K562 (cell line): ENCODE measurements around the gene TXNRD2. TPM values are rescaled to one million over a fixed set of nuclear protein-coding genes. Genes with fewer than 3 reads are reported as not detected.
A peak's percentile ranks its signal among the peaks of the same experiment; 100 is the strongest.

ENCODE experiments used
- GATAD2A ChIP-seq: fragments of 450-650 bp; IDR thresholded peaks from 2 replicates; pipeline ENCODE4 v1.6.1; 2017
- HDAC8 ChIP-seq: fragments of 450-650 bp; IDR thresholded peaks from 2 replicates; pipeline ENCODE4 v1.6.1; 2016; ENCODE audit warnings: mild to moderate bottlenecking, missing genetic modification characterization, moderate library complexity, missing compliant biosample characterization
- HMGXB4 ChIP-seq: sonication (generic); formaldehyde crosslinking; IDR thresholded peaks from 2 replicates; pipeline ENCODE4 v1.8.1; 2023; ENCODE audit warnings: mild to moderate bottlenecking, missing genetic modification reagents
- JUN ChIP-seq, 2 experiments: sonication (generic) in 1 of 2; formaldehyde crosslinking in 1 of 2; IDR thresholded peaks; 2 replicates each; pipeline versions ENCODE4 v1.6.1 to v1.8.0; 2012 to 2022; ENCODE audit warnings: borderline replicate concordance in 2 of 2, mild to moderate bottlenecking in 2 of 2, improper control_type of control experiment in 1 of 2, low read depth in 1 of 2, low read length in 1 of 2, missing genetic modification reagents in 1 of 2
- JUNB ChIP-seq: fragments of 450-650 bp; formaldehyde crosslinking; conservative IDR thresholded peaks from 2 replicates; pipeline ENCODE4 v1.4.0; 2020; ENCODE audit warnings: mild to moderate bottlenecking
- POLR3G ChIP-seq: IDR thresholded peaks from 2 replicates; pipeline ENCODE4 v1.6.1; 2011; ENCODE audit not compliant: insufficient read length, insufficient replicate concordance; ENCODE audit errors: extremely low read depth
- PRMT5 ChIP-seq: sonication (generic); formaldehyde crosslinking; IDR thresholded peaks from 2 replicates; pipeline ENCODE4 v1.5.0; 2020; ENCODE audit warnings: missing genetic modification reagents
- RBM22 ChIP-seq: fragments of 200-400 bp; formaldehyde crosslinking; IDR thresholded peaks from 2 replicates; pipeline ENCODE4 v1.6.1; 2018; ENCODE audit warnings: low read length, low read depth; ENCODE audit not compliant: poor library complexity, severe bottlenecking
- SETDB1 ChIP-seq: IDR thresholded peaks from one replicate; pipeline ENCODE4 v1.6.1; 2012; ENCODE audit warnings: low read length, control low read depth, inconsistent platforms
- SFPQ ChIP-seq: fragments of 200-400 bp; formaldehyde crosslinking; IDR thresholded peaks from 2 replicates; pipeline ENCODE4 v1.6.1; 2017; ENCODE audit warnings: mild to moderate bottlenecking, low read depth, low read length, moderate library complexity
- polyA plus RNA-seq, 8 experiments: library from polyadenylated mRNA; depleted of rRNA in 4 of 8; stranded (reverse) in 5 of 8; unstranded in 3 of 8; fragments of >200 nt; fragmentation: Nextera tagmentation in 2 of 8; fragmentation: Illumina TruSeq in 1 of 8; extraction: Ambion mirVana in 2 of 8; extraction: Trizol in 1 of 8; gene quantifications; 2 replicates each; pipeline versions ENCODE4 v1.2.1 to v1.2.3, GENCODE V29; 2011 to 2014; ENCODE audit warnings: inconsistent platforms in 1 of 8, missing spikeins in 1 of 8
- total RNA-seq, 7 experiments: library from RNA; depleted of rRNA in 6 of 7; stranded (reverse); fragments of >200 nt in 6 of 7; fragmentation: Illumina TruSeq in 2 of 7; extraction: Trizol in 2 of 7; gene quantifications; 2 replicates each; pipeline versions ENCODE4 v1.2.1 to v1.2.3, GENCODE V29; 2011 to 2021; ENCODE audit warnings: low replicate concordance in 1 of 7
- TF ChIP-seq, protein P1 (sequence below): sonication (generic); formaldehyde crosslinking; IDR thresholded peaks from 2 replicates; pipeline ENCODE4 v1.8.0; 2023; ENCODE audit warnings: missing genetic modification reagents, mild to moderate bottlenecking, borderline replicate concordance
- TF ChIP-seq, protein P2 (sequence below): fragments of 450-650 bp; IDR thresholded peaks from 2 replicates; pipeline ENCODE4 v1.7.1; 2018; ENCODE audit warnings: mild to moderate bottlenecking, low read depth; ENCODE audit not compliant: partially characterized antibody

The TXNRD2 gene
- total and polyA plus RNA-seq, 9 of the 15 experiments (the other 6 are each of a cell fraction or from before 2014, with no cell fraction given), result 3.3 to 80.2 (median 49.4) TPM

GRCh38 chr22:19984201-19984753 is 42.7 kb upstream of the TXNRD2 start (continued):
- TF ChIP-seq, protein P1, sequence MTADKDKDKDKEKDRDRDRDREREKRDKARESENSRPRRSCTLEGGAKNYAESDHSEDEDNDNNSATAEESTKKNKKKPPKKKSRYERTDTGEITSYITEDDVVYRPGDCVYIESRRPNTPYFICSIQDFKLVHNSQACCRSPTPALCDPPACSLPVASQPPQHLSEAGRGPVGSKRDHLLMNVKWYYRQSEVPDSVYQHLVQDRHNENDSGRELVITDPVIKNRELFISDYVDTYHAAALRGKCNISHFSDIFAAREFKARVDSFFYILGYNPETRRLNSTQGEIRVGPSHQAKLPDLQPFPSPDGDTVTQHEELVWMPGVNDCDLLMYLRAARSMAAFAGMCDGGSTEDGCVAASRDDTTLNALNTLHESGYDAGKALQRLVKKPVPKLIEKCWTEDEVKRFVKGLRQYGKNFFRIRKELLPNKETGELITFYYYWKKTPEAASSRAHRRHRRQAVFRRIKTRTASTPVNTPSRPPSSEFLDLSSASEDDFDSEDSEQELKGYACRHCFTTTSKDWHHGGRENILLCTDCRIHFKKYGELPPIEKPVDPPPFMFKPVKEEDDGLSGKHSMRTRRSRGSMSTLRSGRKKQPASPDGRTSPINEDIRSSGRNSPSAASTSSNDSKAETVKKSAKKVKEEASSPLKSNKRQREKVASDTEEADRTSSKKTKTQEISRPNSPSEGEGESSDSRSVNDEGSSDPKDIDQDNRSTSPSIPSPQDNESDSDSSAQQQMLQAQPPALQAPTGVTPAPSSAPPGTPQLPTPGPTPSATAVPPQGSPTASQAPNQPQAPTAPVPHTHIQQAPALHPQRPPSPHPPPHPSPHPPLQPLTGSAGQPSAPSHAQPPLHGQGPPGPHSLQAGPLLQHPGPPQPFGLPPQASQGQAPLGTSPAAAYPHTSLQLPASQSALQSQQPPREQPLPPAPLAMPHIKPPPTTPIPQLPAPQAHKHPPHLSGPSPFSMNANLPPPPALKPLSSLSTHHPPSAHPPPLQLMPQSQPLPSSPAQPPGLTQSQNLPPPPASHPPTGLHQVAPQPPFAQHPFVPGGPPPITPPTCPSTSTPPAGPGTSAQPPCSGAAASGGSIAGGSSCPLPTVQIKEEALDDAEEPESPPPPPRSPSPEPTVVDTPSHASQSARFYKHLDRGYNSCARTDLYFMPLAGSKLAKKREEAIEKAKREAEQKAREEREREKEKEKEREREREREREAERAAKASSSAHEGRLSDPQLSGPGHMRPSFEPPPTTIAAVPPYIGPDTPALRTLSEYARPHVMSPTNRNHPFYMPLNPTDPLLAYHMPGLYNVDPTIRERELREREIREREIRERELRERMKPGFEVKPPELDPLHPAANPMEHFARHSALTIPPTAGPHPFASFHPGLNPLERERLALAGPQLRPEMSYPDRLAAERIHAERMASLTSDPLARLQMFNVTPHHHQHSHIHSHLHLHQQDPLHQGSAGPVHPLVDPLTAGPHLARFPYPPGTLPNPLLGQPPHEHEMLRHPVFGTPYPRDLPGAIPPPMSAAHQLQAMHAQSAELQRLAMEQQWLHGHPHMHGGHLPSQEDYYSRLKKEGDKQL (CRISPR knock-in tag), result no peak
- no peak; the same call in 1 of the 2 replicates for TF ChIP-seq JUNB (CRISPR knock-in tag)
- no peak for TF ChIP-seq HMGXB4
- TF ChIP-seq, protein P2, sequence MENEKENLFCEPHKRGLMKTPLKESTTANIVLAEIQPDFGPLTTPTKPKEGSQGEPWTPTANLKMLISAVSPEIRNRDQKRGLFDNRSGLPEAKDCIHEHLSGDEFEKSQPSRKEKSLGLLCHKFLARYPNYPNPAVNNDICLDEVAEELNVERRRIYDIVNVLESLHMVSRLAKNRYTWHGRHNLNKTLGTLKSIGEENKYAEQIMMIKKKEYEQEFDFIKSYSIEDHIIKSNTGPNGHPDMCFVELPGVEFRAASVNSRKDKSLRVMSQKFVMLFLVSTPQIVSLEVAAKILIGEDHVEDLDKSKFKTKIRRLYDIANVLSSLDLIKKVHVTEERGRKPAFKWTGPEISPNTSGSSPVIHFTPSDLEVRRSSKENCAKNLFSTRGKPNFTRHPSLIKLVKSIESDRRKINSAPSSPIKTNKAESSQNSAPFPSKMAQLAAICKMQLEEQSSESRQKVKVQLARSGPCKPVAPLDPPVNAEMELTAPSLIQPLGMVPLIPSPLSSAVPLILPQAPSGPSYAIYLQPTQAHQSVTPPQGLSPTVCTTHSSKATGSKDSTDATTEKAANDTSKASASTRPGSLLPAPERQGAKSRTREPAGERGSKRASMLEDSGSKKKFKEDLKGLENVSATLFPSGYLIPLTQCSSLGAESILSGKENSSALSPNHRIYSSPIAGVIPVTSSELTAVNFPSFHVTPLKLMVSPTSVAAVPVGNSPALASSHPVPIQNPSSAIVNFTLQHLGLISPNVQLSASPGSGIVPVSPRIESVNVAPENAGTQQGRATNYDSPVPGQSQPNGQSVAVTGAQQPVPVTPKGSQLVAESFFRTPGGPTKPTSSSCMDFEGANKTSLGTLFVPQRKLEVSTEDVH, result no peak
- 0 out of 2 replicates have a peak, but pooled peaks have one; percentile 1 for TF ChIP-seq PRMT5 (CRISPR knock-in tag)
- TF ChIP-seq POLR3G, result no peak
- TF ChIP-seq JUN (IDR thresholded peaks at IDR 0.05; ENCODE audit: borderline replicate concordance, low read depth, low read length), result peak; percentile 100
- TF ChIP-seq JUN (CRISPR knock-in tag; IDR thresholded peaks at IDR 0.05; ENCODE audit: borderline replicate concordance), result no peak
- no peak for TF ChIP-seq SFPQ
- no peak for TF ChIP-seq RBM22
- 0 out of 2 replicates have a peak, but pooled peaks have one; percentile 2 for TF ChIP-seq HDAC8 (tag)
- TF ChIP-seq GATAD2A, result peak; percentile 32; the same call in 1 of the 2 replicates
- no peak for TF ChIP-seq SETDB1
